Measurements from ENCODE around the gene SLC16A8. TPM values are rescaled to one million over a fixed set of nuclear protein-coding genes. Genes with fewer than 3 reads are reported as not detected.
"Not testable (repeated sequence)": the region's sequence is repeated elsewhere in the genome, so short reads cannot be mapped to it uniquely, and the experiment has no call there.

SLC16A8 gene
- total and polyA plus RNA-seq, 2 of the 13 experiments (the other 11 are each of a cell fraction or from before 2014, with no cell fraction given): not detected

GRCh38 chr22:38118747-38119146, 34.8 kb upstream of the SLC16A8 start:
- 78% methylated on average over 2 of the region's 2 CpGs for WGBS (ENCODE audit: low lambda C conversion rate)
- POLR2A ChIA-PET; H3K9ac ChIP-seq (ENCODE audit: insufficient read depth, low read depth, low read length); ATAC-seq; FAIRE-seq; CTCF ChIA-PET (ENCODE audit: low intra/inter-chr PET ratio, low total read pairs); H2AFZ ChIP-seq (ENCODE audit: low read length); H3K27me3 ChIP-seq (ENCODE audit: control insufficient read depth in 1 of 2, insufficient read depth in 2 of 2, low read length in 2 of 2); H3K79me2 ChIP-seq (ENCODE audit: insufficient read depth, low read length); H3K4me3 ChIP-seq (replicated peaks in 1 of 3; ENCODE audit: insufficient read depth in 1 of 3, low read depth in 2 of 3, low read length in 3 of 3); BruUV-seq (replicated peaks); H3K27ac ChIP-seq (ENCODE audit: extremely low read length, insufficient read depth, low read length); intact Hi-C loops (cut with micrococcal nuclease; ENCODE audit: unreplicated experiment); H3K4me1 ChIP-seq (ENCODE audit: insufficient read depth, low read length); H3K9me3 ChIP-seq (ENCODE audit: low read length); DNase-seq (ENCODE audit: low spot score); H3K4me2 ChIP-seq (ENCODE audit: low read depth, low read length); H3K36me3 ChIP-seq (replicated peaks in 1 of 2; ENCODE audit: control insufficient read depth in 1 of 2, insufficient read depth in 2 of 2, low read length in 2 of 2); H4K20me1 ChIP-seq (ENCODE audit: insufficient read depth, low read length): not testable (repeated sequence)
- in situ Hi-C loops (cut with HindIII; ENCODE audit: extremely low pct_ligation_motif_present, low pct_unique_long_range_greater_than_20kb): loop anchor here (10.0 kb wide), 1 partner anchor 86 kb away; the partner anchor contains the start of gene MAFF
- peak; percentile 40; the same call in 1 of the 2 replicates for TF ChIP-seq ZNF770 (CRISPR knock-in tag; IDR thresholded peaks at IDR 0.05)

- Histone ChIP-seq H3K27ac (ENCODE audit: extremely low read length, insufficient read depth, low read length) (no peak overlapping the region), H3K79me2 (ENCODE audit: insufficient read depth, low read length) (no peaks in the 10 kb centered on the region), H3K36me3 (replicated peaks in 1 of 2; ENCODE audit: control insufficient read depth in 1 of 2, insufficient read depth in 2 of 2, low read length in 2 of 2) (no peaks in the 10 kb centered on the region), H2AFZ (ENCODE audit: low read length) (no peak overlapping the region), H3K4me2 (ENCODE audit: low read depth, low read length) (no peak overlapping the region), H3K4me1 (ENCODE audit: insufficient read depth, low read length) (peaks cover 7% of the 10 kb centered on the region), H3K27me3 (ENCODE audit: control insufficient read depth in 1 of 2, insufficient read depth in 2 of 2, low read length in 2 of 2) (no peaks in the 10 kb centered on the region), H3K9ac (ENCODE audit: insufficient read depth, low read depth, low read length) (no peak overlapping the region), H3K4me3 (replicated peaks in 1 of 3; ENCODE audit: insufficient read depth in 1 of 3, low read depth in 2 of 3, low read length in 3 of 3) (no peak overlapping the region), H4K20me1 (ENCODE audit: insufficient read depth, low read length) (no peaks in the 10 kb centered on the region), H3K9me3 (ENCODE audit: low read length) (no peaks in the 10 kb centered on the region)
- in situ Hi-C loops (cut with HindIII; ENCODE audit: extremely low pct_ligation_motif_present, low pct_unique_long_range_greater_than_20kb) (loop anchor here (10.0 kb wide), 1 partner anchor 87 kb away; the partner anchor contains the start of gene MAFF), intact Hi-C loops (cut with micrococcal nuclease; ENCODE audit: unreplicated experiment) (no loop called here)
- BruUV-seq (replicated peaks): no TSS peak
- FAIRE-seq: no peak
- CTCF ChIA-PET (ENCODE audit: low intra/inter-chr PET ratio, low total read pairs): no interaction called here
- POLR2A ChIA-PET: no interaction called here
- 66% methylated on average over 3 of the region's 3 CpGs for WGBS (ENCODE audit: low lambda C conversion rate)
- ATAC-seq: no peak
- no peak for DNase-seq (ENCODE audit: low spot score)
- no peak for TF ChIP-seq IRF1 (CRISPR knock-in tag; IDR thresholded peaks at IDR 0.05; ENCODE audit: low read depth)
- no peak for TF ChIP-seq POLR2A (IDR thresholded peaks at IDR 0.05; ENCODE audit: insufficient read depth in 1 of 2, low read depth in 2 of 2, low read length in 2 of 2)
- TF ChIP-seq ZNF503 (CRISPR knock-in tag; IDR thresholded peaks at IDR 0.05): no peak
- no peak for TF ChIP-seq ZBTB43 (CRISPR knock-in tag; conservative IDR thresholded peaks at IDR 0.05)
- no peak for TF ChIP-seq SMARCE1 (IDR thresholded peaks at IDR 0.05; ENCODE audit: borderline replicate concordance)
- no peak for TF ChIP-seq NONO (IDR thresholded peaks at IDR 0.05)
- TF ChIP-seq NONO (CRISPR knock-in tag; conservative IDR thresholded peaks at IDR 0.05): no peak
- TF ChIP-seq ONECUT2 (CRISPR knock-in tag; IDR thresholded peaks at IDR 0.05): no peak
- TF ChIP-seq ZNF205 (CRISPR knock-in tag; IDR thresholded peaks at IDR 0.05): no peak
These were observed 34.2 kb upstream of the SLC16A8 start for GRCh38 chr22:38118182-38118581.
